Measurements from ENCODE around the gene CTDSPL2.
A peak's percentile ranks its signal among the peaks of the same experiment; 100 is the strongest.
"Not testable (repeated sequence)": the region's sequence is repeated elsewhere in the genome, so short reads cannot be mapped to it uniquely, and the experiment has no call there.

The CTDSPL2 gene

GRCh38 chr15:44426975-44427755, at the start of gene CTDSPL2:
Gene CTDSPL2, plus strand, starts transcription at chr15:44427629. Its CDS starts 31,386 bp downstream, at chr15:44459015.
- DNase-seq = peak; percentile 99

- no peak for DNase-seq
These were observed 46.2 kb upstream of the CTDSPL2 start for GRCh38 chr15:44381236-44381635.

DNA sequence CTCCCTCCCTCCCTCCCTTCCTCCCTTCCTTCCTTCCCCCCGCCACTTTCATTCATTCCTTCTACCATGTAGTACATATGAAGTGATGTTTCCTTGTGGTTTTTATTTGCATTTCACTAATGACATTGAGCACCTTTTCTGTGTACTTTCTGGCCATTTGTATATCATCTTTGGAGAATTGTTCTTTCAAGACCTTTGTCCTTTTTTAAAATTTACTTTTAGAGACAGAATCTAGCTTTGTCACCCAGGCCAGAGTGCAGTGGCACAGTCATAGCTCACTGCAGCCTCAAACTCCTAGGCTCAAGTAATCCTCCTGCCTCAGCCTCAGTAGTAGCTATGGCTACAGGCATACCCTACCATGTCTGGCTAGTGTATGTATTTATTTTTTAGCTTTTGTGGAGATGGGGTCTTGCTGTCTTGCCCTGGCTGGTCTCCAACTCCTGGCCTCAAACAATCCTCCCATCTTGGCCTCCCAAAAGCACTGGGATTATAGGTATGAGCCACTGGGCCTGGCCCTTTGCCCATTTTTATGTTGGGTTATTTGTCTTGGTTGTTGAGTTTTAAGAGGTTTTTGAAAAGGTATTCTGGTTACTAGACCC, 42.0 kb upstream of the CTDSPL2 start:
- DNase-seq = no peak

- DNase-seq = no peak
These were observed 33.4 kb upstream of the CTDSPL2 start for GRCh38 chr15:44394062-44394461.

GRCh38 chr15:44394562-44394961, 32.9 kb upstream of the CTDSPL2 start:
- no peak for DNase-seq

DNA sequence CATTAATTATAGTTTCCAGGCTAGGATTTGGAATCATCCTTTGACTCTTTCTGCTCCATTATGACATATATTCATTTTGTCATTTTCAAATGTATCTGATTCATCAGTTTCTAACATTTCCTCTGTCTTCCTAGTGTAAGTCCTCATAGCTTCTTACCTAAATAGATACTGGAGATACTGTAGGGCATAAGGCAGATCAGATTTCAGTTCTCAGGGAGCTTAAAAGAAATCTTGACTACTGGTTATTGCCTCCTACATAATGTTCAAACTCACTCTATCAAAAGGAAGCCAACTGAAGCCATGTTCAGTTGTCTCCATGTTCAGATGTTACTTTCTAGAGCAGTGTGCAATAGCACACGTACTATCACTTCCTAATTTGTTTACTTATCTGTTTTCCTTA, 29.6 kb upstream of the CTDSPL2 start:
- no peak for DNase-seq

DNA sequence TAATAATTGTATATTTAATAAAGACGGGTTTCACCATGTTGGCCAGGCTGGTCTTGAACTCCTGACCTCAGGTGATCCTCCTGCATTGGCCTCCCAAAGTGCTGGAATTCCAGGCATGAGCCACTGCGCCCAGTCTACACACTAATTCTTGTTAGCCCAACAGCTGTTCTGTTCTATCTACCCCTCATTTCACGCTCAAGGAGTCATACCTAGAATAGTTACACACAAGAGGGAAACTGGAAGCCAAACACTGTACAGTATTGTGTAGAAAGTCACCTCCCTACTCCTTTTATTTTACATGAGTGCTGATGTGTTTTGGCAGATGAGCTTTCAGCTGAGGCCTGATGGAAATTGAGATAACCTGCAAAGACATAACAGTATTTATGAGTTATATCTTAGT, 13.4 kb upstream of the CTDSPL2 start:
- no peak for DNase-seq

- DNase-seq = peak; percentile 78
These were observed 611 bp downstream of the CTDSPL2 start for GRCh38 chr15:44427756-44428724.

- DNase-seq = no peak
These were observed 8.7 kb downstream of the CTDSPL2 start for GRCh38 chr15:44435893-44436667.

DNA sequence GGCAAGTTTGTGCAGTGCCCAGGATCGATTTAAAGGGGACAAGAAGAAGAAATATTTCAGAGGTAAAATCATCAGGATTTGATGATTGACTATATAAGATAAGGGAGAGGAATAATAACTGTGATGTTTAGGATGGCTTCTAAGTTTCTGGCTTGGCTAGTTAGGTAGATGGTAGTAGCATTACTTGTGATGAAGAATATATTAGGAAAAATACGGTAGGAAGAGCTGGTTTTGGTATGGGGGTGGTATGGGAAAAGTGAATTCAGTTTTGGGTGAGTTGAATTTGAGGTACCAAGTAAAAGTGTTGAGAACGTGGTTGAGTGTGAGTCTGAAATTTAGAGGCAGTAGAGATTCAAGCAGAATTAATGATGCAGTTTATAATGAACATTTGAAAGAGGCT, 11.0 kb downstream of the CTDSPL2 start:
- DNase-seq = no peak

- DNase-seq = no peak
These were observed 13.7 kb downstream of the CTDSPL2 start for GRCh38 chr15:44441095-44441501.

DNA sequence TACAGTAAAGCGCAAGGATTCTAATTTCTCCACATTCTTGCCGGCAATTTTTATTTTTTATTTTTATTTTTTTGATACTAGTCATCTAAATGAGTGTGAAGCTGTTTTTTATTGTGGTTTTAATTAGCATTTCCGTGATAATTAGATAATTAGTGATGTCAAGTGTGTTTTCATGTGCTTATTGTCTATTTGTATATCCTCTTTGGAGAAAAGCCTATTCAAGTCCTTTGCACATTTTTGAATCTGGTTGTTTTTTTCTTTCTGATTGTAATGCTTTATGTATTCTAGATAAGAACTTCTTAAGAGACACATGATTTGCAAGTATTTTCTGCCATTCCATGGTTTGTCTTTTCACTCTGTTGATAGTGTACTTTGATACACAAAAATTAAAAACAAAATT, 16.1 kb downstream of the CTDSPL2 start:
- no peak for DNase-seq

- DNase-seq = no peak
These were observed 20.4 kb downstream of the CTDSPL2 start for GRCh38 chr15:44447772-44448376.

DNA sequence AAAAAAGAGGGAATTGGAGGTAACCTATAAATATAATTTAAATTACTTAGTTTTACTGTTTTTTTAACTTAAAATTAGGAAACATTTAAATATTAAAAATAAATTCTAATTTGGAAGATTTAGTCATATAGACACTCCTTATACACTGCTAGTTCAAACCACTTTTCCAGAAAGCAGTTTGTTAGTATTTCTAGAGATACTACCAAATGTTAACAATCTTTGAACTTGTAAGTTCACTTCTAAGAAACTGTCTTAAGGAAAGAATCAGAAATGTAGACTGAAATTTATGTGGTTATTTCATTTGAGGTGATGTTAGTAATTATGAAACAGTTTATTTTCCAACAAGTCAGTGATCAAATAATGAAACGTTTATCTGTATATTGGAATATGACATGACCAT, 22.7 kb downstream of the CTDSPL2 start:
- no peak for DNase-seq

- not testable (repeated sequence) for DNase-seq
These were observed 26.3 kb downstream of the CTDSPL2 start for GRCh38 chr15:44453578-44454283.

- DNase-seq = no peak
These were observed 31.0 kb downstream of the CTDSPL2 start for GRCh38 chr15:44458429-44458828.

DNA sequence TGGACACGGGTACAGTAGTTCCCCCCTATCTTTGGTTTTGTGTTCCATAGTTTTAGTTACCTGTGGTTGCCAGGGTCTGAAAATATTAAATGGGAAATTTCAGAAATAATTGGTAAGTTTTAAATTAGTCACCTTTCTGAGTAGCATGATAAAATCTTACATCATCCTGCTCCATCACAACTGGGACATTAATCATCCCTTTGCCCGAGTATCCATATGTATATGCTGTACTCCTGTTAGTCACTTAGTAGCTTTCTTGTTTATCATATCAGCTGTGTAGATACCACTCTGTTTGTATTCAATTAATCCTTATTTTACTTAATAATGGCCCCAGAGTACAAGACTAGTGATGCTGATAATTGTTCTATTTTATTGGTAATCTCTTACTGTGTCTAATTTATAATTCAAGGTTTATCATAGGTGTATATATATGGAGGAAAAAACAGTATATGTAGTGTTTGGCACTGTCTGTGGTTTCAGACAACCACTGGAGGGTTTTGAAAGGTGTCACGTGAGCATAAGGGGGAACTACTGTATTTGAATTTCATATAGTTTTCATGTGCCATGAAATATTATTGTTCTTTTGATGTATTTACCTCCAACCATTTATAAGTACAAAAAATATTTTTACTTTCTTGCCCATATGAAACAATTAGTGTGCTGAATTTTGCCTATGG, 41.4 kb downstream of the CTDSPL2 start:
- no peak for DNase-seq

- DNase-seq = no peak
These were observed 44.5 kb downstream of the CTDSPL2 start for GRCh38 chr15:44471885-44472455.

- DNase-seq = no peak
These were observed 51.9 kb downstream of the CTDSPL2 start for GRCh38 chr15:44479343-44479742.

DNA sequence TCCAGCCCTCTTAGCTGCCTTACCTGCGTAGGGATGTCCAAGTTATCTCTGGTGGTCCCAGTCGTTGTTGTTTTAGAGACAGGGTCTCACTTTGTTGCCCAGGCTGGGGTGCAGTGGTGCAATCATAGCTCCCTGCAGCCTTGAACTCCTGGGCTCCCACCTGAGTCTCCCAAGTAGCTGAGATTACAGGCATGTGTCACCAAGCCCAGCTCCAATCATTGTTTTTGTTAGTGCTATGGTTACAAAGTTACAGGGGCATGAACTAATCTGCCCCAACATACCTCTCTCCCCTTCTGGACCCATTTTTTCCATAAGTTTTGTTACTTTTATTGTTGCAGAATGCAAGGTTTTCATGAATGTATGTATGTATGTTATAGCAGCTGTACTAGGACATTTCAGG, 54.7 kb downstream of the CTDSPL2 start:
- DNase-seq = no peak

- no peak for DNase-seq
These were observed 58.5 kb downstream of the CTDSPL2 start for GRCh38 chr15:44485880-44486279.
